WI38 (cell line): ENCODE results near the gene POLR3B.

ENCODE experiments used
- H3K4me3 ChIP-seq: 2 replicates; pipeline ENCODE4 v1.5.1; 2011; ENCODE audit warnings: low read depth, mild to moderate bottlenecking, control low read depth, low read length
- TF ChIP-seq, protein P1 (sequence below): IDR thresholded peaks from 2 replicates; pipeline ENCODE4 v1.5.1; 2012; ENCODE audit warnings: low read depth, mild to moderate bottlenecking, control low read depth, low read length

Gene POLR3B

GRCh38 chr12:106329231-106329982 is 28.1 kb upstream of the POLR3B start:
- TF ChIP-seq, protein P1, sequence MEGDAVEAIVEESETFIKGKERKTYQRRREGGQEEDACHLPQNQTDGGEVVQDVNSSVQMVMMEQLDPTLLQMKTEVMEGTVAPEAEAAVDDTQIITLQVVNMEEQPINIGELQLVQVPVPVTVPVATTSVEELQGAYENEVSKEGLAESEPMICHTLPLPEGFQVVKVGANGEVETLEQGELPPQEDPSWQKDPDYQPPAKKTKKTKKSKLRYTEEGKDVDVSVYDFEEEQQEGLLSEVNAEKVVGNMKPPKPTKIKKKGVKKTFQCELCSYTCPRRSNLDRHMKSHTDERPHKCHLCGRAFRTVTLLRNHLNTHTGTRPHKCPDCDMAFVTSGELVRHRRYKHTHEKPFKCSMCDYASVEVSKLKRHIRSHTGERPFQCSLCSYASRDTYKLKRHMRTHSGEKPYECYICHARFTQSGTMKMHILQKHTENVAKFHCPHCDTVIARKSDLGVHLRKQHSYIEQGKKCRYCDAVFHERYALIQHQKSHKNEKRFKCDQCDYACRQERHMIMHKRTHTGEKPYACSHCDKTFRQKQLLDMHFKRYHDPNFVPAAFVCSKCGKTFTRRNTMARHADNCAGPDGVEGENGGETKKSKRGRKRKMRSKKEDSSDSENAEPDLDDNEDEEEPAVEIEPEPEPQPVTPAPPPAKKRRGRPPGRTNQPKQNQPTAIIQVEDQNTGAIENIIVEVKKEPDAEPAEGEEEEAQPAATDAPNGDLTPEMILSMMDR = no peak
- H3K4me3 ChIP-seq = no peak overlapping the region

GRCh38 chr12:106331599-106331998 is 25.9 kb upstream of the POLR3B start:
- TF ChIP-seq, protein P1 = no peak
- H3K4me3 ChIP-seq = no peak overlapping the region

DNA sequence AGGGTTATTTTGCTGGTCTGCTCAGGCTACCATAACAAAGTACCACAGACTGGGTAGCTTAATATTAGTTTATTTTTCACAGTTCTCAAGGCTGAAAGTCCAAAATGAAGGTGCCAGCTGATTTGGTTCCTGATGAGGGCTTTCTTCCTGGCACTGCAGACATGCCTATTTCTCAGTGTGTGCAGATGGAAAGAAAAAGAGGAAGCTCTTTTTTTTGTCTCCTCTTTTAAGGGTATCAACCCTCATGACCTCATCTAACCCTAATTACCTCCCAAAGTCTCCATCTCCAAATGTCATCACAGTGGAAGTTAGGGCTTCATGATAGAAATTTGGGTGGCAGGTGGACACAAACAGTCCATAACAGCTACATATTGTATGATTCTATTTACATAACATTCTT is 25.0 kb upstream of the POLR3B start:
- TF ChIP-seq, protein P1 = no peak
- H3K4me3 ChIP-seq = no peak overlapping the region

GRCh38 chr12:106333010-106333409 is 24.5 kb upstream of the POLR3B start:
- no peak overlapping the region for H3K4me3 ChIP-seq
- TF ChIP-seq, protein P1 = no peak

DNA sequence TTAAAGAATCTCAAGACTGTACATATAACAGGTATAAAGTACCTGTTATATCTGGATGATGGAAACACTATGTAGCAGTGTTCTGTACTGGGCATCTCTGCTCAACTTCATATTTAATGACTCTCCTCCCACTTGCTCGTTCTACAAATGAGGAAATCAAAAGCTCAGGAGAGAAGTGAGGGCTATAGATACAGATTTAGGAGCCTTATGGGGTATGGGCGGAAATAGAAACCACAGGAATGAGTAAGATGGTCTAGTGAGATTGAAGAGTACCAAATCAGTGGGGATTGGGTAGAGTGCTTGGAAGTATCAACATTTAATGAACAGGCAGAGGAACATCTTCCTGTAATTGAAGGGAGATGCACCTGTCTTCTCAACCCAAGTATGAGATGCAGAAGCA is 23.8 kb upstream of the POLR3B start:
- H3K4me3 ChIP-seq = no peak overlapping the region
- TF ChIP-seq, protein P1 = no peak

DNA sequence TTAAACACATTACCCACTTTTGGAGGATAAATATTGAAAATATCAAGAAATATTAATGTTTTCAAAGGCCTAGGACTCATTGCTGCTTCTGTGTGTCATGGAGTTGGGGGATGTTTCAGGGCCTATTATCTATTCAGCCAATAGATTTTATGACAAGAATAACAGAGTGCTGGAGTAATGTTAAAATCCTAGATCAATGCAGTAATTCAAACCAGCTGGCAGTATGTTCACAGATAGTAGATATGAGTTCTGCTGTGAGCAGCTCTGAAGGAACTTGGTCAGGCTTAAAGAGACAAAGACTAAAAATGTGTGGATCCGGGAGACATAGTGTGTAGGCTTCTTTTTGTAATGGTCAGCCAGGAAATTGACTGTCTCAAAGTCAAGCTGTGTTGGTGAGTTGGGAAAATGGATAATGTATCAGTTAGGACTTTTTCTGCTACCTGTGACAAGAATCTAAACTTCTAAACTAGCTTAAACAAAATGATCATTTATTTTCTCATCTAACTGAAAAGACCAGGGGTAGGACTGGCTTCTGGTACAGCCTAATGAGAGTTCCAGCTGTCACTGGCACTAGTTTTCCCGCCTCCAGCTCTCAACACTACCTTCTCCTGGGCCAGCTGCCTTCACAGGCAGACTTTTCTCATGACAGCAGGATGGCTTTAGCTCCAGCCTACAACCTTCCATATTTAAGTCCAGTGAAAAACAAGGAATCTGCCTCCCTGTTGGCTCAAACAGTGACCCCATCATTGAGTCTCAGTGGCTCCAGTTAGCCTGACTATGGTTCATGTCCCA is 16.3 kb upstream of the POLR3B start:
- no peak overlapping the region for H3K4me3 ChIP-seq
- TF ChIP-seq, protein P1 = no peak
